Pons (tissue), 1 donor: ENCODE results near the gene P2RY8.

Experiments used
- DNase-seq: peaks from one replicate; pipeline ENCODE4 v3.0.0-alpha.2; 2016; ENCODE audit warnings: low spot score

The P2RY8 gene

DNA sequence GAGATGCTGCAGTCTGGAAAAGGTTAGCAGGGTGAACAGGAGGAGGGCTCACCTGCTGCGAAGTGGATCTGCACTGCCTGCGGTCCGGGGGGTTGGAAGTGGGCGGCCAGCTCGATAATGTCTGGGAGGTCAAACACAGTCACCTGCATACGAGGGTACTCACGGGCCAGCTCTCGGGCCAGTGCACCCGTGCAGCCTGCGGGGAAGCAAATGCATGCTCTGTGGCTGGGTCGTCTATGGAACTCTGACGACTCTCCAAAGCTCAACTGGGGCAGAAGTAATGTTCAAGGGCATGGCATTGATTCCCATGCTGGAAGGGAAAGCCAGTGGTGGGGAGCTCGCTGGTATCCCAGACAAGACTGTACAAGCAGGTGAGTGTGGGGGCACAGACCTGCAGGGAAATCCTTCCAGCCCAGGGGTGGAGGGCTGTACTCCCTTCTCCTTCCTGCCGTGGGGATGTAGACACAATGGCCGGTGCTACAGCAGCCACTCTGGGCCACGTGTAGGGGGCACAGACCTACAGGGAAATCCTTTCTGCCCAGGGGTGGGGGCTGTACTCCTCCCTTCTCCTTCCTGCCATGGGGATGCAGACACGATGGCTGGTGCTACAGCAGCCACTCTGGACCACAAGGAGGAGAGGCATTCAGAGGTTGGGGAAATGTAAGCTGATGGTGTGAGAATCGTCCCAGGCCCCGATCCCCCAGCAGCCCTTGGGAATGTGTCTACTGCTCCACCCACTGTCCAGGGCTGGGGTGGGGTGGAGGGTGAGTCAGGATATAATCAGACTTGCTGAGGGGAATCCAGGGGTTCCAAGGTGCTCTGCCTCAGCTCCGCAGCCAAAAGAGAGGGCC, 118.8 kb downstream of the P2RY8 start:
- no peak for DNase-seq

DNA sequence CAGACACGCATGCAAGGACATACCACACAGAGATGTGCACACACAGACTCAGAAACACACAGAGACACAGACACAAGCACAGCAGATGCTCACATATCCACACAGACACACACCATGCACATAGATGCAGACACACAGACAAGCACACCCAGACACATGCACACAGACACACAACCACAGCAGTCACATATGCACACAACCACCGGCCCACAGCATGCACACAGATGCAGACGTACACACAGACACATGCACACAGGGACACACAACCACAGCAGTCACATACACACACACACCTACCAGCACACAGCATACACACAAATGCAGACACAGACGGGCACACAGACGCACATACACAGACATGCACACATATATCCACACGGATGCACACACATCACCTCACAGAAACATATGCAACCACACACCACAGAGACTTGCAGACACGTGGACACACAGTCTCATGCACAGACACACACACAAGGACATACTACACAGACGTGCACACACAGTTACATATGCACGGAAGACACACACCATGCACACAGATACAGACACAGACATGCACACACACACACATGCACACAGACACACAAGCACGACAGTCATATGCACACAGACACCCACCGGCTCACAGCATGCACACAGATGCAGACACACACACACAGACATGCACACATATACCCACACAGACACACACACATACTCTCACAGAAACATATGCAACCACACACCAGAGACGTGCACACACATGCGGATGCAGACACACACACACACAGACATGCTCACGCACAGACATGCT, 119.8 kb downstream of the P2RY8 start:
- no peak for DNase-seq

DNA sequence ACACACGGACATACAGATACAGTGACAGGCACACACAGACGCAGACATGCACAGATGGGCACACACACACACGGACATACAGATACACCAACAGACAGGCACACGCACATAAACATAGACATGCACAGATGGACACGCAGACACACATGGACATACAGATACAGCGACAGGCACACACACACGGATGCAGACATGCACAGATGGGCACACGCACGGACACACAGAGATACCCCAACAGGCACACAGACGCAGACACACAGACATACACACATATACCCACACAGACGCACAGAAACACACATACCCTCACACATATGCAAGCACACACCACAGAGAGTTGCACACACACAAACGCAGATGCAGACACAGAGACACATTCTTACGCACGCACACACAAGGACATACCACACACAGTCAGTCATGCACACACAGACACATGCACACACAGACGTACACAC, 120.6 kb downstream of the P2RY8 start:
- DNase-seq, result no peak
